ENCODE data around the gene FA2H.

DNA sequence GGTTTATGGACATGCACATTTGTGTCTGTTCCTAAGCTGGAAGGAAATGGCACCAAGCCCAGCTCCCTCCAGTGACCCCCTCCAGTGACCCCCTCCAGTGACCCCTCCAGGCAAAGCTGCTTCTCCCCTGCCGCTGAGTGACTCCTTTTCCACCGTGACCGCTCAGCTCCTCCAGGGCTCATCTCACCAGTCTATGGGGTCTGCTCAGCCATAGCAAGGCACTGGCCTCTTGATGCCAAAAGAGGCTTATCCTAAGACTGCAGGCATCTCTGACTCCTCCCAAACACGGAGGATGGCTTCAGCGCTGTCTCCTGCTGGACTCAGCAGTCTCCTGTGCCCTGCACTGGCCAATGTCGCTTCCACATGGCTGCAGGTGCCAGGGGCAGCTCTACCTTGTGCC, 35.3 kb downstream of the FA2H start:
- TF ChIP-seq, protein P1, sequence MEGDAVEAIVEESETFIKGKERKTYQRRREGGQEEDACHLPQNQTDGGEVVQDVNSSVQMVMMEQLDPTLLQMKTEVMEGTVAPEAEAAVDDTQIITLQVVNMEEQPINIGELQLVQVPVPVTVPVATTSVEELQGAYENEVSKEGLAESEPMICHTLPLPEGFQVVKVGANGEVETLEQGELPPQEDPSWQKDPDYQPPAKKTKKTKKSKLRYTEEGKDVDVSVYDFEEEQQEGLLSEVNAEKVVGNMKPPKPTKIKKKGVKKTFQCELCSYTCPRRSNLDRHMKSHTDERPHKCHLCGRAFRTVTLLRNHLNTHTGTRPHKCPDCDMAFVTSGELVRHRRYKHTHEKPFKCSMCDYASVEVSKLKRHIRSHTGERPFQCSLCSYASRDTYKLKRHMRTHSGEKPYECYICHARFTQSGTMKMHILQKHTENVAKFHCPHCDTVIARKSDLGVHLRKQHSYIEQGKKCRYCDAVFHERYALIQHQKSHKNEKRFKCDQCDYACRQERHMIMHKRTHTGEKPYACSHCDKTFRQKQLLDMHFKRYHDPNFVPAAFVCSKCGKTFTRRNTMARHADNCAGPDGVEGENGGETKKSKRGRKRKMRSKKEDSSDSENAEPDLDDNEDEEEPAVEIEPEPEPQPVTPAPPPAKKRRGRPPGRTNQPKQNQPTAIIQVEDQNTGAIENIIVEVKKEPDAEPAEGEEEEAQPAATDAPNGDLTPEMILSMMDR (IDR thresholded peaks at IDR 0.05; ENCODE audit: low read depth, low read length): no peak
- no peak for TF ChIP-seq EZH2phosphoT487 (IDR thresholded peaks at IDR 0.05; ENCODE audit: low read depth)
